WERI-Rb-1 (cell line): ENCODE measurements around the gene ATRNL1.

Experiments used
- DNase-seq: peaks from one replicate; pipeline ENCODE4 v3.0.0-alpha.2; 2020
- H3K27ac ChIP-seq: fragments of 250-450 bp; sonication (Bioruptor Pico); 2 replicates; pipeline ENCODE4 v1.5.1; 2020; ENCODE audit warnings: mild to moderate bottlenecking, moderate library complexity
- H3K27me3 ChIP-seq: fragments of 250-450 bp; sonication (Bioruptor Pico); 2 replicates; pipeline ENCODE4 v1.5.1; 2021; ENCODE audit warnings: mild to moderate bottlenecking, low read depth, moderate library complexity; ENCODE audit not compliant: insufficient read depth, severe bottlenecking
- H3K36me3 ChIP-seq: fragments of 250-450 bp; sonication (Bioruptor Pico); 2 replicates; pipeline ENCODE4 v1.5.1; 2020; ENCODE audit warnings: mild to moderate bottlenecking, moderate library complexity
- H3K4me3 ChIP-seq: 2 replicates; pipeline ENCODE4 v1.5.1; 2011; ENCODE audit warnings: low read depth, mild to moderate bottlenecking, control low read depth, low read length
- H3K9me3 ChIP-seq: fragments of 250-450 bp; sonication (Bioruptor Pico); 2 replicates; pipeline ENCODE4 v1.5.1; 2021; ENCODE audit warnings: mild to moderate bottlenecking, moderate library complexity; ENCODE audit not compliant: severe bottlenecking
- CTCF ChIP-seq: IDR thresholded peaks from 2 replicates; pipeline ENCODE4 v1.5.1; 2011; ENCODE audit warnings: low read depth, mild to moderate bottlenecking, control low read depth, inconsistent platforms, low read length

The ATRNL1 gene

GRCh38 chr10:115846528-115846927 is 753.4 kb downstream of the ATRNL1 start:
- no peak for TF ChIP-seq CTCF
- Histone ChIP-seq H3K36me3 (no peaks in the 10 kb centered on the region), H3K27ac (no peak overlapping the region), H3K9me3 (no peaks in the 10 kb centered on the region), H3K27me3 (no peaks in the 10 kb centered on the region), H3K4me3 (no peak overlapping the region)
- DNase-seq = no peak

- Histone ChIP-seq H3K9me3 (no peaks in the 10 kb centered on the region), H3K27ac (no peak overlapping the region), H3K27me3 (no peaks in the 10 kb centered on the region), H3K36me3 (no peaks in the 10 kb centered on the region), H3K4me3 (no peak overlapping the region)
- TF ChIP-seq CTCF = no peak
- no peak for DNase-seq
Observed at GRCh38 chr10:115849197-115849596, 756.0 kb downstream of the ATRNL1 start.

GRCh38 chr10:115850666-115851065 is 757.5 kb downstream of the ATRNL1 start:
- Histone ChIP-seq H3K9me3 (no peaks in the 10 kb centered on the region), H3K36me3 (no peaks in the 10 kb centered on the region), H3K27ac (no peak overlapping the region), H3K27me3 (no peaks in the 10 kb centered on the region), H3K4me3 (no peak overlapping the region)
- DNase-seq = no peak
- no peak for TF ChIP-seq CTCF

GRCh38 chr10:115851695-115852094 is 758.5 kb downstream of the ATRNL1 start:
- DNase-seq = no peak

GRCh38 chr10:115854740-115855435 is 761.7 kb downstream of the ATRNL1 start:
- H3K4me3 ChIP-seq = no peak overlapping the region
- no peak for TF ChIP-seq CTCF
- DNase-seq = no peak
- no peaks in the 10 kb centered on the region for H3K27me3 ChIP-seq
- H3K9me3 ChIP-seq = peaks cover 3% of the 10 kb centered on the region
- no peak overlapping the region for H3K27ac ChIP-seq
- no peaks in the 10 kb centered on the region for H3K36me3 ChIP-seq

More at GRCh38 chr10:115851695-115852094, 758.5 kb downstream of the ATRNL1 start:
- H3K27me3 ChIP-seq = no peaks in the 10 kb centered on the region
- H3K27ac ChIP-seq = no peak overlapping the region
- H3K4me3 ChIP-seq = no peak overlapping the region
- no peaks in the 10 kb centered on the region for H3K36me3 ChIP-seq
- no peaks in the 10 kb centered on the region for H3K9me3 ChIP-seq
- TF ChIP-seq CTCF = no peak

- Histone ChIP-seq H3K27ac (no peak overlapping the region), H3K4me3 (no peak overlapping the region), H3K27me3 (no peaks in the 10 kb centered on the region), H3K36me3 (no peaks in the 10 kb centered on the region), H3K9me3 (peaks cover 3% of the 10 kb centered on the region)
- DNase-seq = no peak
- no peak for TF ChIP-seq CTCF
Observed at GRCh38 chr10:115856580-115856979, 763.4 kb downstream of the ATRNL1 start.
